Smooth muscle cell (in vitro differentiated cells): ENCODE results near the gene PLPPR3. TPM values are rescaled to one million over a fixed set of nuclear protein-coding genes. Genes with fewer than 3 reads are reported as not detected.

Source experiments
- DNase-seq: peaks from one replicate; lab custom pipeline; 2025; ENCODE audit not compliant: unreplicated experiment; lab: John Stamatoyannopoulos, UW
- H2AFZ ChIP-seq: fragments of 200-600 bp; sonication (generic); 2 replicates; pipeline ENCODE4 v1.6.0; 2016; ENCODE audit warnings: antibody characterized with exemption, low read depth, mild to moderate bottlenecking
- H3F3A ChIP-seq: fragments of 200-600 bp; sonication (generic); 2 replicates; pipeline ENCODE4 v1.6.0; 2017; ENCODE audit warnings: antibody characterized with exemption, low read depth
- H3K27ac ChIP-seq: fragments of 200-600 bp; sonication (generic); 2 replicates; pipeline ENCODE4 v1.5.1; 2016; ENCODE audit warnings: low read depth, mild to moderate bottlenecking
- H3K27me3 ChIP-seq: fragments of 200-600 bp; sonication (generic); 2 replicates; pipeline ENCODE4 v1.6.1; 2016; ENCODE audit warnings: low read depth, mild to moderate bottlenecking
- H3K36me3 ChIP-seq: fragments of 200-600 bp; sonication (generic); 2 replicates; pipeline ENCODE4 v1.5.1; 2016; ENCODE audit warnings: low read depth
- H3K4me1 ChIP-seq: fragments of 200-600 bp; sonication (generic); 2 replicates; pipeline ENCODE4 v1.5.1; 2016; ENCODE audit warnings: low read depth
- H3K4me2 ChIP-seq: fragments of 200-600 bp; sonication (generic); 2 replicates; pipeline ENCODE4 v1.6.0; 2016; ENCODE audit warnings: mild to moderate bottlenecking
- H3K4me3 ChIP-seq: fragments of 200-600 bp; sonication (generic); 2 replicates; pipeline ENCODE4 v1.5.1; 2016; ENCODE audit warnings: mild to moderate bottlenecking
- H3K79me2 ChIP-seq: fragments of 200-600 bp; sonication (generic); 2 replicates; pipeline ENCODE4 v1.6.0; 2016; ENCODE audit warnings: low read depth, mild to moderate bottlenecking
- H3K9ac ChIP-seq: fragments of 200-600 bp; sonication (generic); 2 replicates; pipeline ENCODE4 v1.6.0; 2016; ENCODE audit warnings: low read depth
- H3K9me3 ChIP-seq: fragments of 200-600 bp; sonication (generic); replicated peaks from 2 replicates; pipeline ENCODE4 v1.5.1; 2016; ENCODE audit warnings: low read depth
- H4K20me1 ChIP-seq: fragments of 200-600 bp; sonication (generic); 2 replicates; pipeline ENCODE4 v1.6.0; 2016; ENCODE audit warnings: low read depth
- WGBS: methylation state at CpG from one replicate; pipeline ENCODE4 v1.1.7; 2016; ENCODE audit warnings: low lambda C conversion rate; 5-methylcytosine and 5-hydroxymethylcytosine counted together
- polyA plus RNA-seq: library from polyadenylated mRNA; unstranded; fragments of >200 nt; fragmentation: Nextera tagmentation; extraction: Ambion mirVana; gene quantifications from 2 replicates; pipeline ENCODE4 v1.2.1, GENCODE V29; 2016
- total RNA-seq: library from RNA; depleted of rRNA; stranded (reverse); fragments of >200 nt; gene quantifications from 2 replicates; pipeline ENCODE4 v1.2.3, GENCODE V29; 2014
- TF ChIP-seq, protein P1 (sequence below): fragments of 200-600 bp; sonication (generic); IDR thresholded peaks from 2 replicates; pipeline ENCODE4 v1.5.1; 2017; ENCODE audit warnings: borderline replicate concordance, mild to moderate bottlenecking, antibody characterized with exemption; ENCODE audit not compliant: insufficient read depth, poor library complexity, severe bottlenecking

Gene PLPPR3
- total and polyA plus RNA-seq, 2 experiments from 2014 or later: 6.5 to 13.7 TPM

DNA sequence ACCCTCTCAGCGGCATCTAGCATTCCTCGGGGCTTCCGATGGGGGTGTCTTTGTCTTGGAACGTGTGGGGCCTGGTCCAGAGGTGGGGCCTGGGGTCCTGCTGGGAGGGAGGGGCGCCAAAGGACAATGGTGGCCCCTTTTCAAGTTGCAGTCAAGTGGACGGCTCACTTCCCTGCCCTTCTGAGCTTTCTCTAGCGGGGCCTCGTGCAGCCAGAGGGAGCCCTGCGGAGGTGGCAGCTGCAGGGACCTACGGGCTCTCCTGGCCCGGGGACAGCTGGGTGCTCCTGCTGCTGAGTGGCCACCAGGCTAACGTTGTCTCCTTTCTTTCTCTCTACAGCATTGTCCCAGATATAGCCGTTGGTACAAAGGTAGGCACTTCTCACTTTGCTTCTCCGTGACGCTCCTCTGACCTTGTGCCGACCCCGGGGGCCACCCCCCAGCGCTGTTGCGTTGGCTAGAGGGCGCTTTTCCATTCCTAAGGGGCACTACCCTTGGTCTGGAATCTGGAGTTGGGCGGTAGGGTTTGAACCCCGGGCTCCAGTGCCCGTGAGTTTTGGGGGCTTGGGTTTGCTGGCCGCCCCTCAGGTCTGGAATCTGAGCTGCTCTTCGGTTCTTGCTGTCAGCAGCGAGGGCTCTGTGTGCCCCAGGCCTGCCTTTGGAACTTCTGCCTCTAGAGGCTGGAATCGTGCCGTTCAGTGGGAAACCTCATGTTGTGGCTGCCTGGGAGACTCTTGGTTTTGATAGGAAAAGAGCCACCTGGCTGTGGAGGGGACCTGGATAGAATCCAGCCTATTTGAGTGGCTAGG is 22.5 kb downstream of the PLPPR3 start:
- no peak overlapping the region for H2AFZ ChIP-seq
- WGBS: 17% methylated on average over 28 of the region's 28 CpGs
- H3K36me3 ChIP-seq: no peaks in the 10 kb centered on the region
- TF ChIP-seq, protein P1, sequence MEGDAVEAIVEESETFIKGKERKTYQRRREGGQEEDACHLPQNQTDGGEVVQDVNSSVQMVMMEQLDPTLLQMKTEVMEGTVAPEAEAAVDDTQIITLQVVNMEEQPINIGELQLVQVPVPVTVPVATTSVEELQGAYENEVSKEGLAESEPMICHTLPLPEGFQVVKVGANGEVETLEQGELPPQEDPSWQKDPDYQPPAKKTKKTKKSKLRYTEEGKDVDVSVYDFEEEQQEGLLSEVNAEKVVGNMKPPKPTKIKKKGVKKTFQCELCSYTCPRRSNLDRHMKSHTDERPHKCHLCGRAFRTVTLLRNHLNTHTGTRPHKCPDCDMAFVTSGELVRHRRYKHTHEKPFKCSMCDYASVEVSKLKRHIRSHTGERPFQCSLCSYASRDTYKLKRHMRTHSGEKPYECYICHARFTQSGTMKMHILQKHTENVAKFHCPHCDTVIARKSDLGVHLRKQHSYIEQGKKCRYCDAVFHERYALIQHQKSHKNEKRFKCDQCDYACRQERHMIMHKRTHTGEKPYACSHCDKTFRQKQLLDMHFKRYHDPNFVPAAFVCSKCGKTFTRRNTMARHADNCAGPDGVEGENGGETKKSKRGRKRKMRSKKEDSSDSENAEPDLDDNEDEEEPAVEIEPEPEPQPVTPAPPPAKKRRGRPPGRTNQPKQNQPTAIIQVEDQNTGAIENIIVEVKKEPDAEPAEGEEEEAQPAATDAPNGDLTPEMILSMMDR: peak; percentile 2
- peaks cover 14% of the 10 kb centered on the region for H3F3A ChIP-seq
- H3K79me2 ChIP-seq: peaks cover 65% of the 10 kb centered on the region
- H3K27me3 ChIP-seq: no peaks in the 10 kb centered on the region
- peaks cover 34% of the 10 kb centered on the region for H3K4me1 ChIP-seq
- H3K27ac ChIP-seq: peak overlapping the region; percentile 90
- peak overlapping the region; percentile 91 for H3K4me2 ChIP-seq
- peak overlapping the region; percentile 100 for H3K4me3 ChIP-seq
- no peak for DNase-seq
- peak overlapping the region; percentile 96 for H3K9ac ChIP-seq
- no peaks in the 10 kb centered on the region for H3K9me3 ChIP-seq
- H4K20me1 ChIP-seq: peaks cover 65% of the 10 kb centered on the region

DNA sequence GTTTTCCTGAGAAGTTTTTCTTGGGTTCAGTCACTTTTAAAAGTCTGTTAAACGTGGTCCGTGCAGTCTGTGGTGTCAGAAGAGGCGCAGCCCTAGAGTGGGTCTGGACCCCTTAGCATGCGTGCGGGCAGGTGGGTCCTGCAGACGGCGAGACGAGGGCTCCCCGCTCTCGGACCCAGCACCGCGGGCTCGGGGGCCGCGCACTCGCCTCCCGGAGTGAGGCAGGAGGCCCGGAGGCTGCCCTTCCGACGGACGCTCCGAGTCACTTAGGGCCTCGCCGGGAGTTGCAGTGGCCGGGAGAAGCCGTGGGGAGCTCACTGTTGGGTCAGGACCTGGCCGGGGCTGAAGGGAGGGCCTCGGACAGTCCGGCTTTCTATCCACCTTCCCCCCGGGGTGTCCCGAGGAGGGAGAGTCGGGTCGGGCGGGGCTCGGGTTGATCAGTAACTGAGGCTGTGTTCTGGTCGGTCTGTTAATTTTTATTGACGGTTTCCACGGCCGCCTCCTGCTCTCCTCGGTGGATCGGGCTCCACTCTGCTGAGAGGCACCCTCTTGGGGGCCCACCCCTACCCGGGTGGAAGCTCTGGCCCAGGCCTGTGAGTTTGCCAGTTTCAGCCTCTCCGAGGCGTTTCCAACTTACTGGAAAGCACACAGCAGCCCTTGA is 23.2 kb downstream of the PLPPR3 start:
- Histone ChIP-seq H3K36me3 (no peaks in the 10 kb centered on the region), H2AFZ (no peak overlapping the region), H3F3A (peaks cover 14% of the 10 kb centered on the region), H3K9ac (peak overlapping the region; percentile 96), H3K9me3 (no peaks in the 10 kb centered on the region), H3K79me2 (peaks cover 58% of the 10 kb centered on the region), H3K27ac (peak overlapping the region; percentile 90), H4K20me1 (peaks cover 57% of the 10 kb centered on the region), H3K4me3 (peak overlapping the region; percentile 100), H3K4me1 (peaks cover 34% of the 10 kb centered on the region), H3K27me3 (no peaks in the 10 kb centered on the region), H3K4me2 (peak overlapping the region; percentile 91)
- TF ChIP-seq, protein P1: no peak
- no peak for DNase-seq
- 1% methylated on average over 42 of the region's 44 CpGs for WGBS

DNA sequence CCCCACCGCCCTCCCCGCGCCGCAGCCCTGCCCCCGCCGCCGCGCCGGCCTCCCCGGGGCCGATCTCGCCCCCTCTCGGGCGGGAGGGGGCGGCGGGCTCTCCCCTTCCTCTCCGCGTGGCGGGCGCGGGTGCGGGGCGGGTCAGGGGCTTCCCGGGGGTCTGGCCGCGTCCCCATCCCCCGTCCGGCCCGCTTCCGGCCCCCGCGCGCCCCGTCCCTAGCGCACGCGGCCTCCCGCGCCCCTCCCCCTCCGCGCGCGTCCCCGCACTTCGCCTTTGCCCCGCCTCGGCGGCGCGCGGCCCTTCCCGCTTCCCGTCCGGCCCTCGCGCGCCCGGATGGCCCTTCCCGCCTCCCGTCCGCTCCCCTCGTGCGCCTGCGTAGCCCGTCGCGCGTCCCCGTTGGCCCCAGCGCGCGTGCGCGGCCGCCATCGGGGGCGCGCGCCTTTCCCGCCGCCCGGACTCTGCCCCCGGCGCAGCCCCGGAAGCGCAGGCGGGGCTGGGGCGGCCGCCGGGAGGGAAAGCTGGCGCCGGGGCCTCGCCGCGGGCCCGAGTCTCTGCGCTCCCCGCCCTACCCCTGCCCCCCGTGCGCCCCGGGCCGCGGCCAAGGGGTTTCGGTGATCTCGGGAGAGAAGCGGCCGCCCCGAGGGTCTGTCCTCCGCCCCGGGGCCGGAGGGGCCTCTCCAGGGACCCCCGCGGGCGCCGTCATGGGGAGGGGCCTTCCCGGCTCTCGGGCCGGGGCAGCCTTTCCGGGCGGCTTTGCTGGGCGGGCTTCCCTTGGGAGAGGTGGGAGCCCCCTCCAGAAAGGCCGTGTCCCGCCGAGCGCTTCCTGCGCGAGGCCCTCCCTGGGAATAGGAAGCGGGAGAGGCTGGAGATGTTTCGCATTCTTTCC is 24.0 kb downstream of the PLPPR3 start:
- Histone ChIP-seq H3K79me2 (peaks cover 50% of the 10 kb centered on the region), H3K4me1 (peaks cover 34% of the 10 kb centered on the region), H3F3A (peaks cover 14% of the 10 kb centered on the region), H3K4me3 (peak overlapping the region; percentile 100), H3K27ac (peak overlapping the region; percentile 90), H4K20me1 (peaks cover 50% of the 10 kb centered on the region), H3K9me3 (no peaks in the 10 kb centered on the region), H2AFZ (no peak overlapping the region), H3K36me3 (no peaks in the 10 kb centered on the region), H3K27me3 (no peaks in the 10 kb centered on the region), H3K4me2 (peak overlapping the region; percentile 91), H3K9ac (peak overlapping the region; percentile 96)
- under 1% methylated on average over 47 of the region's 129 CpGs for WGBS
- peak; percentile 74 for DNase-seq
- TF ChIP-seq, protein P1: no peak
